HG03439 (cell line): ENCODE measurements around the gene AREL1.
"Not testable (repeated sequence)": the region's sequence is repeated elsewhere in the genome, so short reads cannot be mapped to it uniquely, and the experiment has no call there.

ENCODE experiments used
- ATAC-seq: cut with Tn5 transposase; IDR thresholded peaks from one replicate; pipeline ENCODE4 v1.9.1; 2021; ENCODE audit warnings: mild to moderate bottlenecking, moderate library complexity; ENCODE audit not compliant: unreplicated experiment

The AREL1 gene

GRCh38 chr14:74712499-74713394, at the start of gene AREL1, which contains the start of gene FCF1:
Gene AREL1 (minus strand): TSS chr14:74713080. CDS start chr14:74685615, 27,465 bp downstream.
Gene FCF1 (plus strand): TSS chr14:74713144. CDS start chr14:74713198, 54 bp downstream.
- ATAC-seq = peak; percentile 93

- ATAC-seq = not testable (repeated sequence)
Observed at GRCh38 chr14:74758505-74758904, 45.6 kb upstream of the AREL1 start.

- no peak for ATAC-seq
Observed at GRCh38 chr14:74756326-74756725, 43.4 kb upstream of the AREL1 start.

GRCh38 chr14:74754899-74755298, 42.0 kb upstream of the AREL1 start:
- no peak for ATAC-seq

GRCh38 chr14:74754157-74754556, 41.3 kb upstream of the AREL1 start:
- no peak for ATAC-seq

GRCh38 chr14:74747237-74747636, 34.4 kb upstream of the AREL1 start:
- ATAC-seq = no peak

GRCh38 chr14:74739293-74740030, 26.6 kb upstream of the AREL1 start:
- ATAC-seq = no peak

GRCh38 chr14:74737753-74738325, 25.0 kb upstream of the AREL1 start:
- ATAC-seq = no peak

GRCh38 chr14:74735125-74735524, 22.2 kb upstream of the AREL1 start:
- no peak for ATAC-seq

GRCh38 chr14:74733221-74733620, 20.3 kb upstream of the AREL1 start:
- ATAC-seq = no peak

- ATAC-seq = no peak
Observed at GRCh38 chr14:74732387-74732786, 19.5 kb upstream of the AREL1 start.

GRCh38 chr14:74723134-74723533, 10.3 kb upstream of the AREL1 start:
- no peak for ATAC-seq

- ATAC-seq = no peak
Observed at GRCh38 chr14:74720526-74720925, 7.6 kb upstream of the AREL1 start.

GRCh38 chr14:74713395-74713735, 485 bp upstream of the AREL1 start:
- ATAC-seq = no peak

- ATAC-seq = no peak
Observed at GRCh38 chr14:74711651-74712050, 1.2 kb downstream of the AREL1 start.

GRCh38 chr14:74710480-74710879, 2.4 kb downstream of the AREL1 start:
- no peak for ATAC-seq

- ATAC-seq = no peak
Observed at GRCh38 chr14:74705613-74706500, 7.0 kb downstream of the AREL1 start.

GRCh38 chr14:74704656-74705055, 8.2 kb downstream of the AREL1 start:
- ATAC-seq = no peak

- ATAC-seq = no peak
Observed at GRCh38 chr14:74703043-74703442, 9.8 kb downstream of the AREL1 start.

GRCh38 chr14:74702293-74702692, 10.6 kb downstream of the AREL1 start:
- no peak for ATAC-seq

- no peak for ATAC-seq
Observed at GRCh38 chr14:74698465-74698864, 14.4 kb downstream of the AREL1 start.
